NB4 (cell line): ENCODE data around the gene TTYH3.

Experiments used
- DNase-seq: peaks from one replicate; pipeline ENCODE4 v3.0.0; 2010; ENCODE audit warnings: low read depth
- H3K4me3 ChIP-seq: one replicate; pipeline ENCODE4 v1.5.1; 2011; ENCODE audit warnings: mild to moderate bottlenecking, low read depth, low read length, moderate library complexity
- CTCF ChIP-seq: IDR thresholded peaks from one replicate; pipeline ENCODE4 v1.5.1; 2012; ENCODE audit warnings: low read depth, low read length
- MAX ChIP-seq: IDR thresholded peaks from 2 replicates; pipeline ENCODE4 v1.6.1; 2011; ENCODE audit warnings: low read depth, low read length
- MYC ChIP-seq: IDR thresholded peaks from 2 replicates; pipeline ENCODE4 v1.6.1; 2011; ENCODE audit warnings: low read depth, low read length
- POLR2A ChIP-seq: IDR thresholded peaks from 2 replicates; pipeline ENCODE4 v1.6.1; 2011; ENCODE audit warnings: mild to moderate bottlenecking; ENCODE audit not compliant: insufficient read length; ENCODE audit errors: extremely low read depth

TTYH3 gene

GRCh38 chr7:2657208-2657607, 25.4 kb downstream of the TTYH3 start:
- H3K4me3 ChIP-seq = no peak overlapping the region
- no peak for TF ChIP-seq MYC
- no peak for TF ChIP-seq CTCF
- no peak for TF ChIP-seq POLR2A
- no peak for TF ChIP-seq MAX
- DNase-seq = no peak

GRCh38 chr7:2657920-2658671, 26.3 kb downstream of the TTYH3 start:
- TF ChIP-seq CTCF = no peak
- TF ChIP-seq MYC = no peak
- no peak for TF ChIP-seq MAX
- TF ChIP-seq POLR2A = no peak
- no peak for DNase-seq
- H3K4me3 ChIP-seq = no peak overlapping the region

GRCh38 chr7:2658941-2659340, 27.2 kb downstream of the TTYH3 start:
- no peak for DNase-seq
- no peak for TF ChIP-seq MAX
- TF ChIP-seq POLR2A = no peak
- no peak for TF ChIP-seq MYC
- no peak for TF ChIP-seq CTCF
- H3K4me3 ChIP-seq = no peak overlapping the region

GRCh38 chr7:2659556-2660358, 28.0 kb downstream of the TTYH3 start:
- TF ChIP-seq MAX = no peak
- no peak for TF ChIP-seq POLR2A
- TF ChIP-seq MYC = no peak
- no peak for TF ChIP-seq CTCF
- no peak overlapping the region for H3K4me3 ChIP-seq
- DNase-seq = no peak

GRCh38 chr7:2660359-2661095, 28.7 kb downstream of the TTYH3 start:
- no peak overlapping the region for H3K4me3 ChIP-seq
- no peak for TF ChIP-seq MAX
- TF ChIP-seq MYC = no peak
- TF ChIP-seq CTCF = peak; percentile 51
- no peak for DNase-seq
